Mucosa of rectum (tissue), 2 donors: Measurements from ENCODE around the gene HMCN1.

Source experiments
- H3K27ac ChIP-seq, 2 donors: one replicate each; pipeline ENCODE4 v1.7.0; 2013; ENCODE audit warnings: inconsistent platforms in 2 of 2, low read depth in 2 of 2, low read length in 2 of 2
- H3K27me3 ChIP-seq, 2 donors: one replicate each; pipeline ENCODE4 v1.7.0; 2013; ENCODE audit warnings: low read length in 2 of 2; ENCODE audit not compliant: control insufficient read depth in 2 of 2, insufficient read depth in 2 of 2
- H3K36me3 ChIP-seq, 2 donors: one replicate each; pipeline ENCODE4 v1.7.0; 2013; ENCODE audit warnings: low read length in 2 of 2; ENCODE audit not compliant: control insufficient read depth in 2 of 2, insufficient read depth in 2 of 2
- H3K4me1 ChIP-seq, 2 donors: one replicate each; pipeline ENCODE4 v1.7.0; 2013; ENCODE audit warnings: low read length in 2 of 2, mild to moderate bottlenecking in 1 of 2; ENCODE audit not compliant: control insufficient read depth in 2 of 2, insufficient read depth in 2 of 2
- H3K4me3 ChIP-seq, 2 donors: one replicate each; pipeline ENCODE4 v1.7.0; 2013; ENCODE audit warnings: low read length in 2 of 2
- H3K9ac ChIP-seq, 2 donors: one replicate each; pipeline ENCODE4 v1.7.0; 2013; ENCODE audit warnings: low read length in 2 of 2, low read depth in 1 of 2, mild to moderate bottlenecking in 1 of 2
- H3K9me3 ChIP-seq, 2 donors: one replicate each; pipeline ENCODE4 v1.7.0; 2013; ENCODE audit warnings: low read length in 2 of 2; ENCODE audit not compliant: control insufficient read depth in 2 of 2
- donor health status: healthy.
- donor health status: Normal muscosa, but diverticular disease.

Gene HMCN1

GRCh38 chr1:186079084-186079684 is 345.0 kb downstream of the HMCN1 start:
- Histone ChIP-seq H3K9me3 (no peaks in the 10 kb centered on the region), H3K27ac (no peak overlapping the region), H3K9ac (no peak overlapping the region), H3K4me3 (no peak overlapping the region), H3K4me1 (peaks cover 2 to 3% of the 10 kb centered on the region in 2 donors), H3K36me3 (no peaks in the 10 kb centered on the region), H3K27me3 (no peaks in the 10 kb centered on the region)

GRCh38 chr1:186082235-186082937 is 348.2 kb downstream of the HMCN1 start:
- peaks cover 2 to 3% of the 10 kb centered on the region in 2 donors for H3K4me1 ChIP-seq
- H3K9ac ChIP-seq: no peak overlapping the region
- H3K27ac ChIP-seq: peak overlapping the region in 1 of 2 donors; percentile 46
- no peak overlapping the region for H3K4me3 ChIP-seq
- H3K36me3 ChIP-seq: no peaks in the 10 kb centered on the region
- no peaks in the 10 kb centered on the region for H3K27me3 ChIP-seq
- no peaks in the 10 kb centered on the region for H3K9me3 ChIP-seq

GRCh38 chr1:186086583-186086982 is 352.4 kb downstream of the HMCN1 start:
- H3K9ac ChIP-seq: no peak overlapping the region
- H3K9me3 ChIP-seq: no peaks in the 10 kb centered on the region
- H3K4me1 ChIP-seq: peaks cover 2 to 3% of the 10 kb centered on the region in 2 donors
- H3K36me3 ChIP-seq: no peaks in the 10 kb centered on the region
- no peak overlapping the region for H3K4me3 ChIP-seq
- no peaks in the 10 kb centered on the region for H3K27me3 ChIP-seq
- H3K27ac ChIP-seq: no peak overlapping the region

GRCh38 chr1:186089940-186090339 is 355.7 kb downstream of the HMCN1 start:
- no peak overlapping the region for H3K9ac ChIP-seq
- H3K9me3 ChIP-seq: no peaks in the 10 kb centered on the region
- no peak overlapping the region for H3K4me3 ChIP-seq
- H3K27ac ChIP-seq: no peak overlapping the region
- H3K36me3 ChIP-seq: no peaks in the 10 kb centered on the region
- H3K27me3 ChIP-seq: no peaks in the 10 kb centered on the region
- H3K4me1 ChIP-seq: no peaks in the 10 kb centered on the region

- no peak overlapping the region for H3K4me3 ChIP-seq
- no peaks in the 10 kb centered on the region for H3K4me1 ChIP-seq
- no peak overlapping the region for H3K27ac ChIP-seq
- no peaks in the 10 kb centered on the region for H3K9me3 ChIP-seq
- no peaks in the 10 kb centered on the region for H3K36me3 ChIP-seq
- no peak overlapping the region for H3K9ac ChIP-seq
- H3K27me3 ChIP-seq: no peaks in the 10 kb centered on the region
Observed at GRCh38 chr1:186091222-186091720, 357.1 kb downstream of the HMCN1 start.

- no peak overlapping the region for H3K27ac ChIP-seq
- H3K4me1 ChIP-seq: no peaks in the 10 kb centered on the region
- no peak overlapping the region for H3K4me3 ChIP-seq
- H3K27me3 ChIP-seq: no peaks in the 10 kb centered on the region
- H3K9me3 ChIP-seq: no peaks in the 10 kb centered on the region
- no peak overlapping the region for H3K9ac ChIP-seq
- no peaks in the 10 kb centered on the region for H3K36me3 ChIP-seq
Observed at GRCh38 chr1:186093437-186093836, 359.2 kb downstream of the HMCN1 start.

- Histone ChIP-seq H3K36me3 (no peaks in the 10 kb centered on the region), H3K27me3 (no peaks in the 10 kb centered on the region), H3K9ac (no peak overlapping the region), H3K4me1 (no peaks in the 10 kb centered on the region), H3K4me3 (no peak overlapping the region), H3K9me3 (no peaks in the 10 kb centered on the region), H3K27ac (no peak overlapping the region)
Observed at GRCh38 chr1:186094172-186094571, 360.0 kb downstream of the HMCN1 start.

- Histone ChIP-seq H3K9ac (no peak overlapping the region), H3K4me1 (no peaks in the 10 kb centered on the region), H3K27me3 (no peaks in the 10 kb centered on the region), H3K9me3 (no peaks in the 10 kb centered on the region), H3K27ac (no peak overlapping the region), H3K4me3 (no peak overlapping the region), H3K36me3 (no peaks in the 10 kb centered on the region)
Observed at GRCh38 chr1:186099336-186100104, 365.3 kb downstream of the HMCN1 start.

GRCh38 chr1:186102107-186102506 is 367.9 kb downstream of the HMCN1 start:
- Histone ChIP-seq H3K36me3 (no peaks in the 10 kb centered on the region), H3K27ac (no peak overlapping the region)

GRCh38 chr1:186102547-186103148 is 368.5 kb downstream of the HMCN1 start:
- Histone ChIP-seq H3K27me3 (no peaks in the 10 kb centered on the region), H3K9ac (no peak overlapping the region), H3K4me3 (no peak overlapping the region), H3K36me3 (no peaks in the 10 kb centered on the region), H3K4me1 (no peaks in the 10 kb centered on the region), H3K27ac (no peak overlapping the region), H3K9me3 (no peaks in the 10 kb centered on the region)

More at GRCh38 chr1:186102107-186102506, 367.9 kb downstream of the HMCN1 start:
- Histone ChIP-seq H3K9ac (no peak overlapping the region), H3K4me1 (no peaks in the 10 kb centered on the region), H3K4me3 (no peak overlapping the region), H3K27me3 (no peaks in the 10 kb centered on the region), H3K9me3 (no peaks in the 10 kb centered on the region)
